ENCODE data around the gene BORCS5.

DNA sequence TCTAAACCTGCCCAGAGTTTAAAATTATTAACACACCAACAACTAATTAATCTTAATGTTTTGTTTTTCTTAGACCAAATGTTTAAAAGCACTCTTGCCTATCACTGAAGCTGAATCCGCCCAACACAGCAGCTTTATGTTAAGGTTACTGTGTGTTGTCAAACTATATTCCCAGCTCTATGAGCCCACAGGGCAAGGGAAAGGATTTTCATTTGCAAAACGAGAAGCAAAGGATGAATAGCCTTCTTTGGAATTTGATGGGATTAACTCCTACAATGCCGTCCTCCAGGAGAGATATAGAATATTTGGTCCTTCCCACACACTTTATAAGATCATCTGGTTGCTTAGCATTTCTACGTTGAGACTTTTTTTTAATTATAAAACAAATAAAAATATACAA, 162.0 kb downstream of the BORCS5 start:
- TF ChIP-seq EZH2 (IDR thresholded peaks at IDR 0.05; ENCODE audit: borderline replicate concordance, low read length), result no peak
- TF ChIP-seq, protein P1, sequence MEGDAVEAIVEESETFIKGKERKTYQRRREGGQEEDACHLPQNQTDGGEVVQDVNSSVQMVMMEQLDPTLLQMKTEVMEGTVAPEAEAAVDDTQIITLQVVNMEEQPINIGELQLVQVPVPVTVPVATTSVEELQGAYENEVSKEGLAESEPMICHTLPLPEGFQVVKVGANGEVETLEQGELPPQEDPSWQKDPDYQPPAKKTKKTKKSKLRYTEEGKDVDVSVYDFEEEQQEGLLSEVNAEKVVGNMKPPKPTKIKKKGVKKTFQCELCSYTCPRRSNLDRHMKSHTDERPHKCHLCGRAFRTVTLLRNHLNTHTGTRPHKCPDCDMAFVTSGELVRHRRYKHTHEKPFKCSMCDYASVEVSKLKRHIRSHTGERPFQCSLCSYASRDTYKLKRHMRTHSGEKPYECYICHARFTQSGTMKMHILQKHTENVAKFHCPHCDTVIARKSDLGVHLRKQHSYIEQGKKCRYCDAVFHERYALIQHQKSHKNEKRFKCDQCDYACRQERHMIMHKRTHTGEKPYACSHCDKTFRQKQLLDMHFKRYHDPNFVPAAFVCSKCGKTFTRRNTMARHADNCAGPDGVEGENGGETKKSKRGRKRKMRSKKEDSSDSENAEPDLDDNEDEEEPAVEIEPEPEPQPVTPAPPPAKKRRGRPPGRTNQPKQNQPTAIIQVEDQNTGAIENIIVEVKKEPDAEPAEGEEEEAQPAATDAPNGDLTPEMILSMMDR (IDR thresholded peaks at IDR 0.05; ENCODE audit: low read length), result no peak

Measured in OCI-LY1 (cell line).